Astrocyte (in vitro differentiated cells and primary cell): ENCODE data around the gene TMEM30A. TPM values are rescaled to one million over a fixed set of nuclear protein-coding genes. Genes with fewer than 3 reads are reported as not detected.
A peak's percentile ranks its signal among the peaks of the same experiment; 100 is the strongest.

Source experiments
- DNase-seq: peaks from one replicate; pipeline ENCODE4 v3.0.0-alpha.2; 2010; ENCODE audit warnings: low read depth
- FAIRE-seq: peaks from 2 replicates; lab custom pipeline; 2011; peaks lifted over from hg19 to GRCh38; lab: Jason Lieb, UNC
- H2AFZ ChIP-seq: 2 replicates; pipeline ENCODE4 v1.6.0; 2012; ENCODE audit warnings: low read depth, low read length, inconsistent platforms
- H3K27ac ChIP-seq: 2 replicates; pipeline ENCODE4 v1.5.1; 2011; ENCODE audit warnings: low read depth, low read length, inconsistent platforms
- H3K27me3 ChIP-seq: 2 replicates; pipeline ENCODE4 v1.6.0; 2011; ENCODE audit warnings: low read length, inconsistent platforms; ENCODE audit not compliant: insufficient read depth
- H3K36me3 ChIP-seq: 2 replicates; pipeline ENCODE4 v1.5.1; 2011; ENCODE audit warnings: low read length, inconsistent platforms; ENCODE audit not compliant: insufficient read depth
- H3K4me1 ChIP-seq: 2 replicates; pipeline ENCODE4 v1.5.1; 2011; ENCODE audit warnings: low read length, inconsistent platforms; ENCODE audit not compliant: insufficient read depth
- H3K4me2 ChIP-seq: 2 replicates; pipeline ENCODE4 v1.6.0; 2012; ENCODE audit warnings: low read length, inconsistent platforms
- H3K4me3 ChIP-seq: 2 replicates; pipeline ENCODE4 v1.5.1; 2011; ENCODE audit warnings: low read depth, mild to moderate bottlenecking, low read length, inconsistent platforms; ENCODE audit not compliant: insufficient read depth
- H3K79me2 ChIP-seq: 2 replicates; pipeline ENCODE4 v1.6.0; 2012; ENCODE audit warnings: mild to moderate bottlenecking, low read length, inconsistent platforms; ENCODE audit not compliant: insufficient read depth
- H3K9ac ChIP-seq: 2 replicates; pipeline ENCODE4 v1.6.0; 2012; ENCODE audit warnings: mild to moderate bottlenecking, low read length, inconsistent platforms
- H3K9me3 ChIP-seq: 2 replicates; pipeline ENCODE4 v1.5.1; 2012; ENCODE audit warnings: low read depth, mild to moderate bottlenecking, low read length, inconsistent platforms; ENCODE audit not compliant: insufficient read depth
- H4K20me1 ChIP-seq: 2 replicates; pipeline ENCODE4 v1.6.0; 2012; ENCODE audit warnings: low read length, inconsistent platforms; ENCODE audit not compliant: insufficient read depth
- H3K27ac Mint-ChIP-seq: one replicate; pipeline ENCODE4 v1.8.0; 2021; ENCODE audit warnings: mild to moderate bottlenecking, mixed read lengths; ENCODE audit not compliant: unreplicated experiment
- H3K27me3 Mint-ChIP-seq: one replicate; pipeline ENCODE4 v1.8.0; 2021; ENCODE audit warnings: low read depth, mixed read lengths; ENCODE audit not compliant: unreplicated experiment
- H3K36me3 Mint-ChIP-seq: one replicate; pipeline ENCODE4 v1.8.0; 2021; ENCODE audit warnings: low read depth, mixed read lengths; ENCODE audit not compliant: unreplicated experiment
- H3K4me1 Mint-ChIP-seq: one replicate; pipeline ENCODE4 v1.8.0; 2021; ENCODE audit warnings: low read depth, mixed read lengths; ENCODE audit not compliant: unreplicated experiment
- H3K4me3 Mint-ChIP-seq: one replicate; pipeline ENCODE4 v1.8.0; 2021; ENCODE audit warnings: mild to moderate bottlenecking, moderate library complexity, mixed read lengths; ENCODE audit not compliant: unreplicated experiment
- H3K9me3 Mint-ChIP-seq: one replicate; pipeline ENCODE4 v1.8.0; 2021; ENCODE audit warnings: mild to moderate bottlenecking, mixed read lengths; ENCODE audit not compliant: unreplicated experiment
- EZH2 ChIP-seq: IDR thresholded peaks from 2 replicates; pipeline ENCODE4 v1.6.1; 2012; ENCODE audit warnings: mild to moderate bottlenecking, low read length, inconsistent platforms; ENCODE audit not compliant: insufficient read depth
- total RNA-seq: library from RNA; stranded (reverse); gene quantifications from 2 replicates; pipeline ENCODE4 v1.2.1, GENCODE V29; 2021
- TF ChIP-seq, protein P1 (sequence below): IDR thresholded peaks from 2 replicates; pipeline ENCODE4 v1.5.1; 2011; ENCODE audit warnings: low read depth, mild to moderate bottlenecking, inconsistent platforms, low read length, moderate library complexity; ENCODE audit not compliant: insufficient read depth

Gene TMEM30A
- total RNA-seq, 1 donor from 2014 or later = 166 TPM

DNA sequence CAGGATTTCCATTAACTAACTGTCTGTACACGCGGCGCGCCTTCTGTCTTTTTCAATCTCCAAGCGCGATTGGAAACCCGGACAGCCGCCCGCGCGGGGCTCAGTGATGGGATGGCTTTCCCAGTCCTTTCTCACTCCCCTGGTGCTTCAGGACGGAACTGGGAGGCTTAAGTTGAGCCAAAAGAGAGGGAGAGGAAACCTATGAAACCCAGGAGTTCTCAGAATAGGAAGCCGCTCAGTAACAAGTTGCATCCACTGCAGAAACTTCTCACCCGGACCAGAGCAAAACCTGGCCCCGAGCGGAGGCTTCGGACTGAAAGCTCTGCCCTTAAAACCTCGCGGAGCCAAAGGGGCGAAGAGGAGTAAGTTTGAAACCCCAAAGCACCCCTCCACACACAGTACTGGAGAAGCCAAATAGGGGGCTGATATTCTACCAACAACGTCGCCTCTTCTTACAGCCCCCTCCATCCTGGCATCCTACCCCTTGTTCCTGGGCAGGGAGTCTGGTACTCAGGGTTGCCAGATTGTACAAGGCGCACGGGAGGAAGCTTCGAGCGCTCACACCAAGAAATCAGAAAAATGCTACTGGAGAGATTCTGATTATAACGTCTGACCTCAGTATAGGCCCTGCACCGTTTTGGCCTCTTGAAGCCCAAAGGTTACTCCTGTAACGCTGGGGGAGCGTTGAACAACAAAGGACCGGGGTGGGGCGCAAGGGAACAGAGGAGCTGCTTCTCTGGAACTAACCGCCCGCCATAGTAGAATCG is 77.8 kb downstream of the TMEM30A start:
- H3K27ac ChIP-seq = peak overlapping the region; percentile 68
- H3K4me3 ChIP-seq = peak overlapping the region; percentile 99
- H3K27ac Mint-ChIP-seq = peak overlapping the region; percentile 91
- H2AFZ ChIP-seq = peak overlapping the region; percentile 63
- H3K9ac ChIP-seq = peak overlapping the region; percentile 99
- no peaks in the 10 kb centered on the region for H3K9me3 ChIP-seq
- DNase-seq = peak; percentile 57
- no peak for FAIRE-seq
- peaks cover 15% of the 10 kb centered on the region for H3K27me3 Mint-ChIP-seq
- H4K20me1 ChIP-seq = peaks cover 20% of the 10 kb centered on the region
- peaks cover 35% of the 10 kb centered on the region for H3K79me2 ChIP-seq
- H3K27me3 ChIP-seq = peaks cover 3% of the 10 kb centered on the region
- no peaks in the 10 kb centered on the region for H3K9me3 Mint-ChIP-seq
- H3K36me3 Mint-ChIP-seq = peaks cover 3% of the 10 kb centered on the region
- peaks cover 42% of the 10 kb centered on the region for H3K4me1 ChIP-seq
- H3K4me1 Mint-ChIP-seq = peaks cover 21% of the 10 kb centered on the region
- peak overlapping the region; percentile 95 for H3K4me3 Mint-ChIP-seq
- H3K36me3 ChIP-seq = no peaks in the 10 kb centered on the region
- peak overlapping the region; percentile 92 for H3K4me2 ChIP-seq
- TF ChIP-seq EZH2 = no peak
- TF ChIP-seq, protein P1, sequence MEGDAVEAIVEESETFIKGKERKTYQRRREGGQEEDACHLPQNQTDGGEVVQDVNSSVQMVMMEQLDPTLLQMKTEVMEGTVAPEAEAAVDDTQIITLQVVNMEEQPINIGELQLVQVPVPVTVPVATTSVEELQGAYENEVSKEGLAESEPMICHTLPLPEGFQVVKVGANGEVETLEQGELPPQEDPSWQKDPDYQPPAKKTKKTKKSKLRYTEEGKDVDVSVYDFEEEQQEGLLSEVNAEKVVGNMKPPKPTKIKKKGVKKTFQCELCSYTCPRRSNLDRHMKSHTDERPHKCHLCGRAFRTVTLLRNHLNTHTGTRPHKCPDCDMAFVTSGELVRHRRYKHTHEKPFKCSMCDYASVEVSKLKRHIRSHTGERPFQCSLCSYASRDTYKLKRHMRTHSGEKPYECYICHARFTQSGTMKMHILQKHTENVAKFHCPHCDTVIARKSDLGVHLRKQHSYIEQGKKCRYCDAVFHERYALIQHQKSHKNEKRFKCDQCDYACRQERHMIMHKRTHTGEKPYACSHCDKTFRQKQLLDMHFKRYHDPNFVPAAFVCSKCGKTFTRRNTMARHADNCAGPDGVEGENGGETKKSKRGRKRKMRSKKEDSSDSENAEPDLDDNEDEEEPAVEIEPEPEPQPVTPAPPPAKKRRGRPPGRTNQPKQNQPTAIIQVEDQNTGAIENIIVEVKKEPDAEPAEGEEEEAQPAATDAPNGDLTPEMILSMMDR = no peak

DNA sequence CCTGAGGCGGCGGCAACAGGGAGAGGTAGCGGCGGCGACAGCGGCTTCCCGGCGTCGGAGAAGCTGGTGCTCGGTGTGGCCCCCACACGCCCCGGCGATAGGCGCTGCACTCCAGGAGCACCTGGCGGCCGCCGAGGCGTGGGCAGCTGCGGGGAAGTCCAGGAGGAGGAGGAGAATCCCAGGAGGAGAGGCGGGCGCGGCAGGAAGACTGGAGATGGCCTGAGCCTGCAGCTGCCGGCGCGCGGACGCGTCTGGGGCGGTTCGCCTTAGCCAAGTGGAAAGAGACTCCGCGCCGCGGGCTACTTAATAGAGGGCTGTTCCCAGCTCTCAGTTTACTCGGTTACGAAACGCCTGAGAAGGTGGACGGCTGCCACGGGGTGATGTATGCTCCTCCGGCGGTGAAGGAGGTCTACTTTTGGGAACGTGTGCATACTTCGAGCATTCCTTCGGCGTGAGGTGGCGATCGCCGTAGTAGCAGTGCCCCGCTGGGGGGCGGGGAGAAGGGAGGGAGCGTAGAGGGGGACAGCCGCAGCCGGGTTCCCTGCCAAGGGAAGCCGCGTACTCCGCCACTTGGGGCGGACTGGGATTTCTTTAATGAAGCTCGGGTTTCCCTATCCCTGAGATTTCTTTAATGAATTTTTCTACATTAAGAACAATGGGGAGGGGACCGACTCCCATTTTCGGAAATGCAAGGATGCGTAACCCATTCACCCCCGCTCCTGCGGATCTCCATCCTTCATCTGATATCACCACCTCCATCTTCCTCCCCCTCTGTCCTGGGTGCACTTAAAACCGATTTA is 78.6 kb downstream of the TMEM30A start, which contains the start of gene COL12A1:
Gene COL12A1, minus strand, starts transcription at position 278 of the 800 bp plus-strand sequence. CDS start 3,261 bp downstream, outside the sequence.
- H3K27me3 Mint-ChIP-seq = peaks cover 18% of the 10 kb centered on the region
- peaks cover 49% of the 10 kb centered on the region for H3K4me1 ChIP-seq
- peaks cover 3% of the 10 kb centered on the region for H3K27me3 ChIP-seq
- peak within 1 kb of the TSS; percentile 94 for H3K27ac Mint-ChIP-seq
- peaks cover 43% of the 10 kb centered on the region for H3K79me2 ChIP-seq
- peaks cover 3% of the 10 kb centered on the region for H3K36me3 Mint-ChIP-seq
- no peak for TF ChIP-seq EZH2
- TF ChIP-seq, protein P1 = peak; percentile 3
- H3K4me2 ChIP-seq = peak within 1 kb of the TSS; percentile 92
- no peaks in the 10 kb centered on the region for H3K9me3 ChIP-seq
- H3K36me3 ChIP-seq = no peaks in the 10 kb centered on the region
- DNase-seq (peak; percentile 99), FAIRE-seq (peak; percentile 70)
- peak within 1 kb of the TSS; percentile 63 for H2AFZ ChIP-seq
- H3K9ac ChIP-seq = peak within 1 kb of the TSS; percentile 99
- H3K4me3 Mint-ChIP-seq = peak within 1 kb of the TSS; percentile 95
- H3K27ac ChIP-seq = peak within 1 kb of the TSS; percentile 97
- peak within 1 kb of the TSS; percentile 99 for H3K4me3 ChIP-seq
- no peaks in the 10 kb centered on the region for H3K9me3 Mint-ChIP-seq
- H3K4me1 Mint-ChIP-seq = peaks cover 21% of the 10 kb centered on the region
- peaks cover 26% of the 10 kb centered on the region for H4K20me1 ChIP-seq
